Colon (tissue), 2 donors: ENCODE data around the gene SLC35F3.
"Not testable (repeated sequence)": the region's sequence is repeated elsewhere in the genome, so short reads cannot be mapped to it uniquely, and the experiment has no call there.

Experiments used
- FAIRE-seq: peaks from 2 replicates; lab custom pipeline; 2012; peaks lifted over from hg19 to GRCh38; lab: Jason Lieb, UNC
- donor health status: control.
- donor health status: control.

Gene SLC35F3

GRCh38 chr1:233904633-233905415 lies at the start of gene SLC35F3:
Gene SLC35F3, plus strand, starts transcription at chr1:233904676.
- FAIRE-seq: no peak

GRCh38 chr1:233859446-233859845 lies 45.0 kb upstream of the SLC35F3 start:
- no peak for FAIRE-seq

- no peak for FAIRE-seq
These were observed 40.5 kb upstream of the SLC35F3 start for GRCh38 chr1:233863901-233864545.

- FAIRE-seq: no peak
These were observed 39.9 kb upstream of the SLC35F3 start for GRCh38 chr1:233864578-233864977.

GRCh38 chr1:233865216-233865615 lies 39.3 kb upstream of the SLC35F3 start:
- no peak for FAIRE-seq

- FAIRE-seq: no peak
These were observed 38.6 kb upstream of the SLC35F3 start for GRCh38 chr1:233865902-233866301.

- no peak for FAIRE-seq
These were observed 37.4 kb upstream of the SLC35F3 start for GRCh38 chr1:233867028-233867427.

- no peak for FAIRE-seq
These were observed 36.0 kb upstream of the SLC35F3 start for GRCh38 chr1:233868461-233868860.

- no peak for FAIRE-seq
These were observed 34.8 kb upstream of the SLC35F3 start for GRCh38 chr1:233869680-233870079.

GRCh38 chr1:233873666-233874065 lies 30.8 kb upstream of the SLC35F3 start:
- no peak for FAIRE-seq

- FAIRE-seq: no peak
These were observed 24.6 kb upstream of the SLC35F3 start for GRCh38 chr1:233879841-233880240.

GRCh38 chr1:233883671-233884070 lies 20.8 kb upstream of the SLC35F3 start:
- FAIRE-seq: no peak

GRCh38 chr1:233884461-233885151 lies 19.9 kb upstream of the SLC35F3 start:
- no peak for FAIRE-seq

GRCh38 chr1:233885196-233885920 lies 19.1 kb upstream of the SLC35F3 start:
- no peak for FAIRE-seq

- not testable (repeated sequence) for FAIRE-seq
These were observed 13.3 kb upstream of the SLC35F3 start for GRCh38 chr1:233891151-233891550.

- no peak for FAIRE-seq
These were observed 6.9 kb upstream of the SLC35F3 start for GRCh38 chr1:233897325-233898162.

GRCh38 chr1:233901495-233901894 lies 3.0 kb upstream of the SLC35F3 start:
- no peak for FAIRE-seq

- FAIRE-seq: no peak
These were observed 1.1 kb downstream of the SLC35F3 start for GRCh38 chr1:233905416-233906051.

GRCh38 chr1:233907151-233907550 lies 2.7 kb downstream of the SLC35F3 start:
- FAIRE-seq: no peak

- FAIRE-seq: no peak
These were observed 3.6 kb downstream of the SLC35F3 start for GRCh38 chr1:233908092-233908491.

GRCh38 chr1:233909195-233909594 lies 4.7 kb downstream of the SLC35F3 start:
- no peak for FAIRE-seq
